ENCODE results near the gene ENOX1.

The ENOX1 gene

GRCh38 chr13:43333176-43333575 is 453.6 kb downstream of the ENOX1 start:
- Histone ChIP-seq H3K4me1 (ENCODE audit: control insufficient read depth in 1 of 2, insufficient read depth in 2 of 2, low read length in 2 of 2) (no peaks in the 10 kb centered on the region), H3K23ac (ENCODE audit: low read length) (no peak overlapping the region), H2AK5ac (ENCODE audit: low read length) (no peak overlapping the region), H2BK12ac (ENCODE audit: low read length) (no peak overlapping the region), H3K9ac (ENCODE audit: low read length) (no peak overlapping the region), H3K14ac (ENCODE audit: low read length) (no peak overlapping the region), H3K18ac (ENCODE audit: low read length) (no peak overlapping the region), H3K4ac (ENCODE audit: low read depth, low read length) (no peak overlapping the region), H3K79me2 (ENCODE audit: control insufficient read depth, insufficient read depth, low read length, poor library complexity) (no peaks in the 10 kb centered on the region), H2AFZ (ENCODE audit: insufficient read depth, low read length, poor library complexity) (no peak overlapping the region), H3K4me3 (ENCODE audit: low read depth, low read length) (no peak overlapping the region), H3K9me3 (ENCODE audit: insufficient read depth, low read depth, low read length) (no peaks in the 10 kb centered on the region), H4K8ac (ENCODE audit: low read depth, low read length) (no peak overlapping the region), H2BK5ac (ENCODE audit: low read depth, low read length, poor library complexity) (no peak overlapping the region), H3K79me1 (ENCODE audit: low read length) (no peaks in the 10 kb centered on the region), H3K36me3 (ENCODE audit: control insufficient read depth in 1 of 2, insufficient read depth in 2 of 2, low read length in 2 of 2) (no peaks in the 10 kb centered on the region), H4K91ac (ENCODE audit: low read depth, low read length) (no peak overlapping the region), H3K27me3 (ENCODE audit: insufficient read depth, low read length) (no peaks in the 10 kb centered on the region), H4K12ac (ENCODE audit: low read depth, low read length) (no peak overlapping the region), H3K4me2 (ENCODE audit: low read length) (no peak overlapping the region), H2BK120ac (ENCODE audit: insufficient read depth, low read length, poor library complexity) (no peak overlapping the region), H3K27ac (ENCODE audit: low read depth, low read length) (no peak overlapping the region)
- DNase-seq: no peak
- WGBS (ENCODE audit: extremely low coverage, insufficient coverage, insufficient read length): no CpG with 5 or more reads among the region's 3 CpGs

GRCh38 chr13:43331672-43332071 is 455.1 kb downstream of the ENOX1 start:
- H3K14ac ChIP-seq (ENCODE audit: low read length): no peak overlapping the region
- no peaks in the 10 kb centered on the region for H3K79me1 ChIP-seq (ENCODE audit: low read length)
- H2AFZ ChIP-seq (ENCODE audit: insufficient read depth, low read length, poor library complexity): no peak overlapping the region
- H3K23ac ChIP-seq (ENCODE audit: low read length): no peak overlapping the region
- H2AK5ac ChIP-seq (ENCODE audit: low read length): no peak overlapping the region
- H3K36me3 ChIP-seq (ENCODE audit: control insufficient read depth in 1 of 2, insufficient read depth in 2 of 2, low read length in 2 of 2): no peaks in the 10 kb centered on the region
- no peak overlapping the region for H3K4ac ChIP-seq (ENCODE audit: low read depth, low read length)
- no peak overlapping the region for H3K18ac ChIP-seq (ENCODE audit: low read length)
- no peaks in the 10 kb centered on the region for H3K79me2 ChIP-seq (ENCODE audit: control insufficient read depth, insufficient read depth, low read length, poor library complexity)
- no peak overlapping the region for H3K4me2 ChIP-seq (ENCODE audit: low read length)
- no peak overlapping the region for H2BK5ac ChIP-seq (ENCODE audit: low read depth, low read length, poor library complexity)
- H3K9me3 ChIP-seq (ENCODE audit: insufficient read depth, low read depth, low read length): no peaks in the 10 kb centered on the region
- no peaks in the 10 kb centered on the region for H3K27me3 ChIP-seq (ENCODE audit: insufficient read depth, low read length)
- H4K91ac ChIP-seq (ENCODE audit: low read depth, low read length): no peak overlapping the region
- H4K12ac ChIP-seq (ENCODE audit: low read depth, low read length): no peak overlapping the region
- H3K4me3 ChIP-seq (ENCODE audit: low read depth, low read length): no peak overlapping the region
- H4K8ac ChIP-seq (ENCODE audit: low read depth, low read length): no peak overlapping the region
- H3K4me1 ChIP-seq (ENCODE audit: control insufficient read depth in 1 of 2, insufficient read depth in 2 of 2, low read length in 2 of 2): no peaks in the 10 kb centered on the region
- no peak for DNase-seq
- H3K27ac ChIP-seq (ENCODE audit: low read depth, low read length): no peak overlapping the region
- WGBS (ENCODE audit: extremely low coverage, insufficient coverage, insufficient read length): no CpG with 5 or more reads among the region's 6 CpGs
- no peak overlapping the region for H2BK12ac ChIP-seq (ENCODE audit: low read length)
- H2BK120ac ChIP-seq (ENCODE audit: insufficient read depth, low read length, poor library complexity): no peak overlapping the region
- H3K9ac ChIP-seq (ENCODE audit: low read length): no peak overlapping the region

GRCh38 chr13:43329702-43330101 is 457.1 kb downstream of the ENOX1 start:
- no peaks in the 10 kb centered on the region for H3K9me3 ChIP-seq (ENCODE audit: insufficient read depth, low read depth, low read length)
- DNase-seq: no peak
- H3K36me3 ChIP-seq (ENCODE audit: control insufficient read depth in 1 of 2, insufficient read depth in 2 of 2, low read length in 2 of 2): no peaks in the 10 kb centered on the region
- no peak overlapping the region for H3K14ac ChIP-seq (ENCODE audit: low read length)
- no CpG with 5 or more reads among the region's 2 CpGs for WGBS (ENCODE audit: extremely low coverage, insufficient coverage, insufficient read length)
- H3K4ac ChIP-seq (ENCODE audit: low read depth, low read length): no peak overlapping the region
- H4K91ac ChIP-seq (ENCODE audit: low read depth, low read length): no peak overlapping the region
- no peaks in the 10 kb centered on the region for H3K79me1 ChIP-seq (ENCODE audit: low read length)
- no peak overlapping the region for H2AFZ ChIP-seq (ENCODE audit: insufficient read depth, low read length, poor library complexity)
- no peak overlapping the region for H3K4me3 ChIP-seq (ENCODE audit: low read depth, low read length)
- no peak overlapping the region for H3K9ac ChIP-seq (ENCODE audit: low read length)
- no peaks in the 10 kb centered on the region for H3K27me3 ChIP-seq (ENCODE audit: insufficient read depth, low read length)
- H3K27ac ChIP-seq (ENCODE audit: low read depth, low read length): no peak overlapping the region
- no peak overlapping the region for H4K8ac ChIP-seq (ENCODE audit: low read depth, low read length)
- H2BK5ac ChIP-seq (ENCODE audit: low read depth, low read length, poor library complexity): no peak overlapping the region
- no peak overlapping the region for H2BK120ac ChIP-seq (ENCODE audit: insufficient read depth, low read length, poor library complexity)
- H4K12ac ChIP-seq (ENCODE audit: low read depth, low read length): no peak overlapping the region
- H3K4me2 ChIP-seq (ENCODE audit: low read length): no peak overlapping the region
- no peak overlapping the region for H3K18ac ChIP-seq (ENCODE audit: low read length)
- H2AK5ac ChIP-seq (ENCODE audit: low read length): no peak overlapping the region
- no peak overlapping the region for H3K23ac ChIP-seq (ENCODE audit: low read length)
- no peak overlapping the region for H2BK12ac ChIP-seq (ENCODE audit: low read length)
- no peaks in the 10 kb centered on the region for H3K79me2 ChIP-seq (ENCODE audit: control insufficient read depth, insufficient read depth, low read length, poor library complexity)
- H3K4me1 ChIP-seq (ENCODE audit: control insufficient read depth in 1 of 2, insufficient read depth in 2 of 2, low read length in 2 of 2): no peaks in the 10 kb centered on the region

DNA sequence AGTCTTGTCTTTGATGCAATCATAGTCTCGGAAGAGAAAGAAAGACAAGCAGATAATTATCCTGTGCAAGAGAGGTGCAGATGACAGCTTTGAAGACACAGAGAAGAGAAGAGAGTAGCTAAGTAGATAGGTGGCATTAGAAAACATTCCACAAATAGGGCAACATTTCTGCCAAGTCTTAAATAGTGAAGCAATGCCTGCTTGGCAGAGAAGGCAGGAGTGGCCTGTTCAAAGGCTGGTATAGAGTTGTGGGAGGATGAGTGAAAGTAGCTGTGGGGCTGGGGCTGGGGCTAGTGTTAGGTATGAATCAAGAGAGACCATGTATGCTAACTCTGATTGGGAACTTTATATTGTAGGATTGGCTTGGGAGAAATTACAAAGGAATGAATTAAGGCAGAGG is 457.9 kb downstream of the ENOX1 start:
- no peaks in the 10 kb centered on the region for H3K27me3 ChIP-seq (ENCODE audit: insufficient read depth, low read length)
- no CpG with 5 or more reads among the region's 1 CpG for WGBS (ENCODE audit: extremely low coverage, insufficient coverage, insufficient read length)

More for the DNA sequence above, 457.9 kb downstream of the ENOX1 start:
- no peak overlapping the region for H3K4me2 ChIP-seq (ENCODE audit: low read length)
- H2AFZ ChIP-seq (ENCODE audit: insufficient read depth, low read length, poor library complexity): no peak overlapping the region
- H3K18ac ChIP-seq (ENCODE audit: low read length): no peak overlapping the region
- no peak overlapping the region for H2BK120ac ChIP-seq (ENCODE audit: insufficient read depth, low read length, poor library complexity)
- H3K9ac ChIP-seq (ENCODE audit: low read length): no peak overlapping the region
- no peaks in the 10 kb centered on the region for H3K9me3 ChIP-seq (ENCODE audit: insufficient read depth, low read depth, low read length)
- H3K79me2 ChIP-seq (ENCODE audit: control insufficient read depth, insufficient read depth, low read length, poor library complexity): no peaks in the 10 kb centered on the region
- H2BK12ac ChIP-seq (ENCODE audit: low read length): no peak overlapping the region
- H3K14ac ChIP-seq (ENCODE audit: low read length): no peak overlapping the region
- H2AK5ac ChIP-seq (ENCODE audit: low read length): no peak overlapping the region
- no peak overlapping the region for H2BK5ac ChIP-seq (ENCODE audit: low read depth, low read length, poor library complexity)
- no peaks in the 10 kb centered on the region for H3K36me3 ChIP-seq (ENCODE audit: control insufficient read depth in 1 of 2, insufficient read depth in 2 of 2, low read length in 2 of 2)
- no peak overlapping the region for H4K8ac ChIP-seq (ENCODE audit: low read depth, low read length)
- H3K79me1 ChIP-seq (ENCODE audit: low read length): no peaks in the 10 kb centered on the region
- no peak overlapping the region for H3K4ac ChIP-seq (ENCODE audit: low read depth, low read length)
- no peak overlapping the region for H3K23ac ChIP-seq (ENCODE audit: low read length)
- no peak overlapping the region for H3K4me3 ChIP-seq (ENCODE audit: low read depth, low read length)
- no peaks in the 10 kb centered on the region for H3K4me1 ChIP-seq (ENCODE audit: control insufficient read depth in 1 of 2, insufficient read depth in 2 of 2, low read length in 2 of 2)
- no peak for DNase-seq
- H3K27ac ChIP-seq (ENCODE audit: low read depth, low read length): no peak overlapping the region
- H4K91ac ChIP-seq (ENCODE audit: low read depth, low read length): no peak overlapping the region
- no peak overlapping the region for H4K12ac ChIP-seq (ENCODE audit: low read depth, low read length)
